Measurements from ENCODE around the gene NTM.

GRCh38 chr11:131671734-131672133, 301.3 kb downstream of the NTM start:
- no peak for TF ChIP-seq POLR2AphosphoS5 (IDR thresholded peaks at IDR 0.05; ENCODE audit: low read depth)
- no peak for TF ChIP-seq CTCF (IDR thresholded peaks at IDR 0.05; ENCODE audit: insufficient read depth, low read length)
- TF ChIP-seq SPI1 (IDR thresholded peaks at IDR 0.05; ENCODE audit: borderline replicate concordance, low read depth): no peak
- no peak for TF ChIP-seq REST (IDR thresholded peaks at IDR 0.05; ENCODE audit: insufficient replicate concordance, low read depth)
